ENCODE measurements around the gene AOPEP.
"Not testable (repeated sequence)": the region's sequence is repeated elsewhere in the genome, so short reads cannot be mapped to it uniquely, and the experiment has no call there.

Gene AOPEP

GRCh38 chr9:94927048-94927761 lies 200.7 kb downstream of the AOPEP start:
- H3K4me1 Mint-ChIP-seq: no peaks in the 10 kb centered on the region
- no peak for ATAC-seq
- no peak overlapping the region for H3K4me3 Mint-ChIP-seq
- peaks cover 40% of the 10 kb centered on the region for H3K36me3 Mint-ChIP-seq
- no peak overlapping the region for H3K27ac Mint-ChIP-seq
- no peaks in the 10 kb centered on the region for H3K9me3 Mint-ChIP-seq
- H3K27me3 Mint-ChIP-seq: no peaks in the 10 kb centered on the region

GRCh38 chr9:94927762-94928670 lies 201.5 kb downstream of the AOPEP start:
- ATAC-seq: no peak
- H3K27ac Mint-ChIP-seq: no peak overlapping the region
- H3K4me1 Mint-ChIP-seq: no peaks in the 10 kb centered on the region

GRCh38 chr9:94928691-94929368 lies 202.3 kb downstream of the AOPEP start:
- Mint-ChIP-seq H3K4me1 (no peaks in the 10 kb centered on the region), H3K27ac (no peak overlapping the region)

More at GRCh38 chr9:94927762-94928670, 201.5 kb downstream of the AOPEP start:
- no peaks in the 10 kb centered on the region for H3K27me3 Mint-ChIP-seq
- H3K4me3 Mint-ChIP-seq: no peak overlapping the region
- H3K9me3 Mint-ChIP-seq: no peaks in the 10 kb centered on the region
- peaks cover 42% of the 10 kb centered on the region for H3K36me3 Mint-ChIP-seq

GRCh38 chr9:94929369-94929756 lies 202.9 kb downstream of the AOPEP start:
- Mint-ChIP-seq H3K27ac (no peak overlapping the region), H3K4me3 (no peak overlapping the region), H3K9me3 (no peaks in the 10 kb centered on the region), H3K27me3 (no peaks in the 10 kb centered on the region), H3K36me3 (peaks cover 44% of the 10 kb centered on the region), H3K4me1 (no peaks in the 10 kb centered on the region)
- ATAC-seq: no peak

More at GRCh38 chr9:94928691-94929368, 202.3 kb downstream of the AOPEP start:
- H3K36me3 Mint-ChIP-seq: peaks cover 46% of the 10 kb centered on the region
- H3K27me3 Mint-ChIP-seq: no peaks in the 10 kb centered on the region
- H3K9me3 Mint-ChIP-seq: no peaks in the 10 kb centered on the region
- H3K4me3 Mint-ChIP-seq: no peak overlapping the region
- ATAC-seq: no peak

GRCh38 chr9:94931036-94931633 lies 204.6 kb downstream of the AOPEP start:
- Mint-ChIP-seq H3K36me3 (peaks cover 45% of the 10 kb centered on the region), H3K4me3 (no peak overlapping the region), H3K9me3 (no peaks in the 10 kb centered on the region), H3K27ac (no peak overlapping the region), H3K27me3 (no peaks in the 10 kb centered on the region), H3K4me1 (no peaks in the 10 kb centered on the region)
- ATAC-seq: no peak

GRCh38 chr9:94931740-94932139 lies 205.2 kb downstream of the AOPEP start:
- Mint-ChIP-seq H3K4me3 (no peak overlapping the region), H3K27me3 (no peaks in the 10 kb centered on the region), H3K4me1 (no peaks in the 10 kb centered on the region), H3K9me3 (no peaks in the 10 kb centered on the region), H3K27ac (no peak overlapping the region), H3K36me3 (peaks cover 47% of the 10 kb centered on the region)
- no peak for ATAC-seq

- Mint-ChIP-seq H3K4me1 (no peaks in the 10 kb centered on the region), H3K9me3 (no peaks in the 10 kb centered on the region), H3K27ac (no peak overlapping the region), H3K36me3 (peaks cover 44% of the 10 kb centered on the region), H3K4me3 (no peak overlapping the region), H3K27me3 (no peaks in the 10 kb centered on the region)
- ATAC-seq: no peak
Observed at GRCh38 chr9:94932652-94933510, 206.4 kb downstream of the AOPEP start.

- no peaks in the 10 kb centered on the region for H3K9me3 Mint-ChIP-seq
- no peak for ATAC-seq
- H3K4me3 Mint-ChIP-seq: no peak overlapping the region
- H3K36me3 Mint-ChIP-seq: peaks cover 48% of the 10 kb centered on the region
- no peak overlapping the region for H3K27ac Mint-ChIP-seq
- H3K4me1 Mint-ChIP-seq: no peaks in the 10 kb centered on the region
- no peaks in the 10 kb centered on the region for H3K27me3 Mint-ChIP-seq
Observed at GRCh38 chr9:94933511-94933828, 207.0 kb downstream of the AOPEP start.

- Mint-ChIP-seq H3K4me1 (no peaks in the 10 kb centered on the region), H3K27me3 (no peaks in the 10 kb centered on the region), H3K4me3 (no peak overlapping the region), H3K27ac (no peak overlapping the region), H3K9me3 (no peaks in the 10 kb centered on the region), H3K36me3 (peaks cover 41% of the 10 kb centered on the region)
- ATAC-seq: no peak
Observed at GRCh38 chr9:94934816-94935328, 208.4 kb downstream of the AOPEP start.

GRCh38 chr9:94935396-94935795 lies 208.9 kb downstream of the AOPEP start:
- Mint-ChIP-seq H3K4me3 (no peak overlapping the region), H3K27ac (no peak overlapping the region), H3K9me3 (no peaks in the 10 kb centered on the region), H3K36me3 (peaks cover 39% of the 10 kb centered on the region), H3K27me3 (no peaks in the 10 kb centered on the region), H3K4me1 (no peaks in the 10 kb centered on the region)
- ATAC-seq: no peak

- no peak for ATAC-seq
- Mint-ChIP-seq H3K4me1 (no peaks in the 10 kb centered on the region), H3K9me3 (no peaks in the 10 kb centered on the region), H3K27ac (no peak overlapping the region), H3K27me3 (no peaks in the 10 kb centered on the region), H3K36me3 (peaks cover 39% of the 10 kb centered on the region), H3K4me3 (no peak overlapping the region)
Observed at GRCh38 chr9:94936419-94936818, 209.9 kb downstream of the AOPEP start.

GRCh38 chr9:94937214-94937903 lies 210.9 kb downstream of the AOPEP start:
- Mint-ChIP-seq H3K4me1 (no peaks in the 10 kb centered on the region), H3K27ac (no peak overlapping the region), H3K27me3 (no peaks in the 10 kb centered on the region), H3K4me3 (no peak overlapping the region), H3K36me3 (peaks cover 39% of the 10 kb centered on the region), H3K9me3 (no peaks in the 10 kb centered on the region)
- no peak for ATAC-seq

GRCh38 chr9:94938384-94938783 lies 211.9 kb downstream of the AOPEP start:
- Mint-ChIP-seq H3K27ac (no peak overlapping the region), H3K4me3 (no peak overlapping the region), H3K9me3 (no peaks in the 10 kb centered on the region), H3K4me1 (no peaks in the 10 kb centered on the region), H3K36me3 (peaks cover 34% of the 10 kb centered on the region), H3K27me3 (no peaks in the 10 kb centered on the region)
- no peak for ATAC-seq

- peaks cover 28% of the 10 kb centered on the region for H3K36me3 Mint-ChIP-seq
- not testable (repeated sequence) for H3K27ac Mint-ChIP-seq, H3K4me1 Mint-ChIP-seq, H3K27me3 Mint-ChIP-seq, H3K9me3 Mint-ChIP-seq, H3K4me3 Mint-ChIP-seq, ATAC-seq
Observed at GRCh38 chr9:94940296-94940695, 213.8 kb downstream of the AOPEP start.
